Measurements from ENCODE around the gene MDK. TPM values are rescaled to one million over a fixed set of nuclear protein-coding genes. Genes with fewer than 3 reads are reported as not detected.

MDK gene
- polyA plus RNA-seq (2012; ENCODE audit: missing spikeins), result 6.6 TPM

DNA sequence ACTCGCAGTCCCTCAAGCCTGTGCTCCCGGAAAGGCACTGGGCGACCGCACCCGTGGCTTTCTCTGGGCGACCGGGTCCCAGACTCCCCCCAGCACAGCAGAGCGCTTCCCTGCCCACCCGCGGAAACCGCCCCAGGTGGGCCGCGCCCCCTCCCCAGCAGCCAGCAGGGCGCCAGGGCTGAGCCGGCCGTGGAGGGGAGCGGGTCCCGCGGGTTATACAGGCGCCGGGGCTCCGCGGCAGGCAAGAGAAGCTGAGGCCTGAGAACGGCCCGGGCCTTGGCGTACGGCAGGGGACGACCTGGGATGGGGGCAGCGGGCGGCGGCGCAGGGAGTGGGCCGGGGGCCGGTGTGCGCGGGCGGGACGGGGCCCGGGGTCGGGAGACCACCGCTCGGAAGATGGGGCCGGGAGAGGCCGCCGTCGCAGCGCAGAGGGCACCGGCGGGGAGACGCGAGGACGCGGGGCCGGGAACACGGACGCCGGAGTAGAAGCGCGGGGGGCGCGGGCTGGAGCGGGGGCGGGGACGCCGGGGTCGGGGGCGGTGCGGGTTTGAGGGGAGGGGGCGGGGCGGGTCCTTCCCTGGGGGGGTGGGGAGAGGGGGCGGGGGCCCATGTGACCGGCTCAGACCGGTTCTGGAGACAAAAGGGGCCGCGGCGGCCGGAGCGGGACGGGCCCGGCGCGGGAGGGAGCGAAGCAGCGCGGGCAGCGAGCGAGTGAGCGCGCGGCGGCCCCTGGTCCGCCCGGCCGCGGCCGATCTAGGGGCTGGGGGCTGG, at the start of gene MDK:
Gene MDK (plus strand): TSS at position 622 of the 771 bp plus-strand sequence. CDS start 389 bp downstream, outside the sequence.
- FAIRE-seq (no peak), DNase-seq (ENCODE audit: insufficient read length) (no peak)
- TF ChIP-seq TAF1 (IDR thresholded peaks at IDR 0.05; ENCODE audit: borderline replicate concordance, low read depth, low read length) (no peak), POLR2AphosphoS5 (IDR thresholded peaks at IDR 0.05; ENCODE audit: low read depth, low read length) (no peak), POLR2A (IDR thresholded peaks at IDR 0.05; ENCODE audit: low read depth, low read length) (no peak)

GRCh38 chr11:46332093-46332567, 49.3 kb upstream of the MDK start:
- TF ChIP-seq TAF1 (IDR thresholded peaks at IDR 0.05; ENCODE audit: borderline replicate concordance, low read depth, low read length) (no peak), POLR2A (IDR thresholded peaks at IDR 0.05; ENCODE audit: low read depth, low read length) (no peak), POLR2AphosphoS5 (IDR thresholded peaks at IDR 0.05; ENCODE audit: low read depth, low read length) (no peak)
- DNase-seq (ENCODE audit: insufficient read length), result no peak
- FAIRE-seq, result no peak

- no peak for TF ChIP-seq POLR2AphosphoS5 (IDR thresholded peaks at IDR 0.05; ENCODE audit: low read depth, low read length)
- TF ChIP-seq POLR2A (IDR thresholded peaks at IDR 0.05; ENCODE audit: low read depth, low read length), result no peak
- no peak for TF ChIP-seq TAF1 (IDR thresholded peaks at IDR 0.05; ENCODE audit: borderline replicate concordance, low read depth, low read length)
- DNase-seq (ENCODE audit: insufficient read length), result no peak
- no peak for FAIRE-seq
Observed at GRCh38 chr11:46332568-46333393, 48.7 kb upstream of the MDK start.

DNA sequence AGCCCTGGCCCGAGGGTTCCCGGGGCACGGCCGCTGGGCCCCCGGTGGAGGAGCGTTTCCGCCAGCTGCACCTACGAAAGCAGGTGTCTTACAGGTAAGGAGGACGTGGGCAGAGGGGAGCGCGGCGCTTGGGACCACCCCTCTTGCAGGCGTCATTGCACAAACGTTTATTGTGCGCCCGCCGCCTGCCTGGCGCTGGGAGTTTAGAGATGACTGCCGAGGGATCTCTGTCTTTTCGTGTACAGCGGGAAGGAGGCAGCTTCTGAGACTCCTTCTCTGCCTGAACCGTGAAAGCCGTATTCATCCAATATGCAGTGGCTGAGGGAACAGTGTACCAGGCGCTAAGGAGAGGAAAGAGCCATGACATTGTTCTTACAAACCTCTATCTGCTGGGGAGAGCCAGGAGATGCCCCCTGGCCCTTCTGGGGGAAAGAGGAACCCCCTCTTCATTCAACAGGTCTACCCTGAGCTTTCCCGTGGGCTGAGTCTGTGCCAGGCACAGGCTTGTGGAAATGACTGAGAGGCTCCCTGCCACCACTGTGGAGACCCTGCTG, 48.0 kb upstream of the MDK start:
- TF ChIP-seq POLR2AphosphoS5 (IDR thresholded peaks at IDR 0.05; ENCODE audit: low read depth, low read length), result no peak
- no peak for TF ChIP-seq TAF1 (IDR thresholded peaks at IDR 0.05; ENCODE audit: borderline replicate concordance, low read depth, low read length)
- no peak for TF ChIP-seq POLR2A (IDR thresholded peaks at IDR 0.05; ENCODE audit: low read depth, low read length)
- FAIRE-seq (no peak), DNase-seq (ENCODE audit: insufficient read length) (no peak)

- DNase-seq (ENCODE audit: insufficient read length) (no peak), FAIRE-seq (no peak)
- TF ChIP-seq POLR2AphosphoS5 (IDR thresholded peaks at IDR 0.05; ENCODE audit: low read depth, low read length), result no peak
- TF ChIP-seq POLR2A (IDR thresholded peaks at IDR 0.05; ENCODE audit: low read depth, low read length), result no peak
- no peak for TF ChIP-seq TAF1 (IDR thresholded peaks at IDR 0.05; ENCODE audit: borderline replicate concordance, low read depth, low read length)
Observed at GRCh38 chr11:46334211-46334610, 47.3 kb upstream of the MDK start.

- DNase-seq (ENCODE audit: insufficient read length) (no peak), FAIRE-seq (no peak)
- TF ChIP-seq POLR2AphosphoS5 (IDR thresholded peaks at IDR 0.05; ENCODE audit: low read depth, low read length), result no peak
- no peak for TF ChIP-seq POLR2A (IDR thresholded peaks at IDR 0.05; ENCODE audit: low read depth, low read length)
- no peak for TF ChIP-seq TAF1 (IDR thresholded peaks at IDR 0.05; ENCODE audit: borderline replicate concordance, low read depth, low read length)
Observed at GRCh38 chr11:46335271-46335670, 46.2 kb upstream of the MDK start.

DNA sequence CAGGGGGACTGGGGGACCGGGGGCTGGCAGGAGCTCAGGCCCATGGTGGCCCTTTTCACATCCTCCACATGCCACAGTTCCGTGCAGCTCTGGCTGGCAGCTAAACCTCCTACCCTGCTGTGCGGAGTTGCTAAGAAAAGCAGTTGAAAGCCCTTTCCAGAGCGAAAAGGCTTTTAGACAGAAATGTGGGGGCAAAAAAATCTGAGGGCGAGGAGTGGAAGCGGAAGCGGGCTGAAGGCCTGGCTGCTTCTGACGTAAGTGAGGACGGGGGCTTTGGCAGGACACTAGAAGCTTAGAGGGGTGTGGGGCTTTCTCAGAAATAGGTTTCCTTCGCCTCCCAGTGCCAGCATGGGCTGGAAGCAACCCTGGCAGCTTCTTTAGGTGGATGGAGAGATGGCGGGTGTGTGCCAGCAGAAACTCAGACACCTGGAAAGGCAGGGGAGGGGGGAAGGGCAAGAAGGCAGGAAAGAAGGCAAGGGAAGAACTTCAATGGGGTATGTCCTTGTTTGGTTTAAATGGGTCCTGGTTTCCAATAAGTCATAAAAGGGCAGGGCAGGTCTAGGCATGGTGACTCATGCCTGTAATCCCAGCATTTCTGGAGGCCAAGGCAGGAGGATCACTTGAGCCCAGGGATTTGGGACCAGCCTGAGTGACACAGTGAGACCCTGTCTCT, 45.4 kb upstream of the MDK start:
- FAIRE-seq (no peak), DNase-seq (ENCODE audit: insufficient read length) (no peak)
- TF ChIP-seq TAF1 (IDR thresholded peaks at IDR 0.05; ENCODE audit: borderline replicate concordance, low read depth, low read length), result no peak
- no peak for TF ChIP-seq POLR2A (IDR thresholded peaks at IDR 0.05; ENCODE audit: low read depth, low read length)
- TF ChIP-seq POLR2AphosphoS5 (IDR thresholded peaks at IDR 0.05; ENCODE audit: low read depth, low read length), result no peak

GRCh38 chr11:46336563-46337180, 44.8 kb upstream of the MDK start:
- FAIRE-seq (no peak), DNase-seq (ENCODE audit: insufficient read length) (no peak)
- no peak for TF ChIP-seq POLR2A (IDR thresholded peaks at IDR 0.05; ENCODE audit: low read depth, low read length)
- no peak for TF ChIP-seq POLR2AphosphoS5 (IDR thresholded peaks at IDR 0.05; ENCODE audit: low read depth, low read length)
- no peak for TF ChIP-seq TAF1 (IDR thresholded peaks at IDR 0.05; ENCODE audit: borderline replicate concordance, low read depth, low read length)

DNA sequence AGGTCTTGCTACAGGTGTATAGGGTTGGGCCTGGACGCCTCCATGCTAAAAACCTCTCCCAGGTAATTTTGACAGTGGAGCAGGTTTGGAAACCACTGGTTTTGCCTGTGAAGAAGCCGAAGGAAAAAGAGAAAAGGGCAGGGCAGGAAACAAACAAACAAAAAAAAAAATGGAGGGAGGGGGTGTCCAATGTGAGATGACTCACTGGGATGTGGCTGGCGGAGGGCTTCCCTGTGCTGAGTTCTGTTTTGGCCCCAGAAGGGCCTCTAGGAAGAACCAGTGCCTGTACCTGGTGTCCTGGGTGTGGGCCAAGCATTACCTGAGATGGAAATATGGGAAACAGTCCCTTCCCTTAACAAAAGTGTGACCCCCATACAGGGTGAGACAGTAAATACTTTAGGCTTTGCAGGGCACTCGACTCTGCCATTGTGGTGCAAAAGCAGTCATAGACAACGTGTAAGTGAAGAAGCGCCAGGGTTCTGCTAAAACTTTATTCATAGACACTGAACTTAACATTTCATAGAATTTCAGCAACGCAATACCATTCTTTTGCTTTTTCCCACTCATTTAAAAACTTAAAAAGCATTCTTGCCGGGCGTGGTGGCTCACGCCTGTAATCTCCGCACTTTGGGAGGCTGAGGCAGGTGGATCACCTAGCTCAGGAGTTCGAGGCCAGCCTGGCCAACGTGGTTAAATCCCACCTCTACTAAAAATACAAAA, 43.7 kb upstream of the MDK start:
- DNase-seq (ENCODE audit: insufficient read length) (no peak), FAIRE-seq (no peak)
- TF ChIP-seq POLR2AphosphoS5 (IDR thresholded peaks at IDR 0.05; ENCODE audit: low read depth, low read length), result no peak
- no peak for TF ChIP-seq POLR2A (IDR thresholded peaks at IDR 0.05; ENCODE audit: low read depth, low read length)
- TF ChIP-seq TAF1 (IDR thresholded peaks at IDR 0.05; ENCODE audit: borderline replicate concordance, low read depth, low read length), result no peak

GRCh38 chr11:46338636-46338987, 42.9 kb upstream of the MDK start:
- TF ChIP-seq TAF1 (IDR thresholded peaks at IDR 0.05; ENCODE audit: borderline replicate concordance, low read depth, low read length) (no peak), POLR2AphosphoS5 (IDR thresholded peaks at IDR 0.05; ENCODE audit: low read depth, low read length) (no peak)
- DNase-seq (ENCODE audit: insufficient read length) (no peak), FAIRE-seq (no peak)

Data from GM12892 (cell line).